ENCODE data around the gene KIF17. TPM values are rescaled to one million over a fixed set of nuclear protein-coding genes. Genes with fewer than 3 reads are reported as not detected.

Gene KIF17
- total RNA-seq, 6 experiments from 2014 or later = 1.0 to 3.2 (median 1.3) TPM

- H3K4me3 ChIP-seq = no peak overlapping the region
- peak in 1 of 3 donors; percentile 37 for DNase-seq
- no peaks in the 10 kb centered on the region for H3K4me1 ChIP-seq
- intact Hi-C loops (cut with DNase I) = no loop called here
- H3K9me3 ChIP-seq = no peaks in the 10 kb centered on the region
- TF ChIP-seq POLR2A (IDR thresholded peaks at IDR 0.05) (no peak), CTCF (IDR thresholded peaks at IDR 0.05) (no peak)
- ATAC-seq = no peak
- no peak overlapping the region for H3K27ac ChIP-seq
- no peaks in the 10 kb centered on the region for H3K27me3 ChIP-seq
- peaks cover 0 to 79% (median 31%) of the 10 kb centered on the region in 4 donors for H3K36me3 ChIP-seq
- 73% methylated on average over 7 of the region's 14 CpGs for WGBS (ENCODE audit: insufficient coverage, low coverage, low lambda C conversion rate, missing lambda C conversion rate)
These were observed 72.4 kb downstream of the KIF17 start for GRCh38 chr1:20645414-20645813.

DNA sequence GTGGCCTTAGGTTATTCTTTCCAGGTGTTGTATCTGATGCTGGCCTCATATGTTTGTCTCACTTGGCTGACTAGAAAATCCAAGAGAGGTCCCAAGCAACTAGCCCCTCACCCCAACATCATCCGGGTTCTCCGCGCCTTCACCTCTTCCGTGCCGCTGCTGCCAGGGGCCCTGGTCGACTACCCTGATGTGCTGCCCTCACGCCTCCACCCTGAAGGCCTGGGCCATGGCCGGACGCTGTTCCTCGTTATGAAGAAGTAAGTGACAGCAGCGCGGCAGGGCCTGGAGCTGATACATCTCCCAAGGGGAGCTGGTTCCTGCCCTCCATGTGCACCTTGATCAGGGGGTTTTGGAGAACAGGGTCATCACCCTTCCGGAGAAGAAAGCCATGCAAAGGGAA lies 73.4 kb downstream of the KIF17 start:
- no peak for ATAC-seq
- H3K4me3 ChIP-seq = no peak overlapping the region
- H3K9me3 ChIP-seq = no peaks in the 10 kb centered on the region
- no peaks in the 10 kb centered on the region for H3K4me1 ChIP-seq
- no peak for TF ChIP-seq POLR2A (IDR thresholded peaks at IDR 0.05)
- TF ChIP-seq CTCF (IDR thresholded peaks at IDR 0.05) = no peak
- no peak overlapping the region for H3K27ac ChIP-seq
- no peaks in the 10 kb centered on the region for H3K27me3 ChIP-seq
- intact Hi-C loops (cut with DNase I) = loop anchor here in 1 of 2 donors (5.0 kb wide), 1 partner anchor 122 kb away; no protein-coding TSS in a partner anchor
- peaks cover 0 to 82% (median 34%) of the 10 kb centered on the region in 4 donors for H3K36me3 ChIP-seq
- 92% methylated on average over 12 of the region's 13 CpGs for WGBS (ENCODE audit: insufficient coverage, low coverage, low lambda C conversion rate, missing lambda C conversion rate)
- DNase-seq = peak in 1 of 3 donors; percentile 42

DNA sequence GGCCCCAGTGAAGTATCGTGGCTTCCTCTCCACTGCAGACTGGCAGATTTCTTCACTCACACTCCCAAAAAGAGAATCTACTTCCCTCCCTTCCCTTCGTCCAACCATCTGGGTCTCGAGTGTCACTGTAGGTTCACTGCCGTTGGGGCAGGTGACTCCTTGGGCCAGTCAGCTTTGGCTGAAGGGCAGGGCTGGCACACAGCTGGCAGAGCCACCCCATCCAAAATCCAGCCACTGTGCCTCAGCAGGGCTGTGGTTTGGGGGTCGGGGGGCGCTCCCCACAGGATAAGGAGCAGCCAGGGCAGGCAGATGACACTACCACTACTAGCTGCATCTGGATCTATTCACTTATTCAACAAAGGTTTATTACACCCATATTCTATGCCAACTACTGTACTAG lies 74.7 kb downstream of the KIF17 start:
- 72% methylated on average over 5 of the region's 6 CpGs for WGBS (ENCODE audit: insufficient coverage, low coverage, low lambda C conversion rate, missing lambda C conversion rate)
- no peaks in the 10 kb centered on the region for H3K27me3 ChIP-seq
- no peaks in the 10 kb centered on the region for H3K9me3 ChIP-seq
- intact Hi-C loops (cut with DNase I) = loop anchor here in 1 of 2 donors (5.0 kb wide), 1 partner anchor 121 kb away; no protein-coding TSS in a partner anchor
- no peak overlapping the region for H3K27ac ChIP-seq
- peaks cover 0 to 81% (median 28%) of the 10 kb centered on the region in 4 donors for H3K36me3 ChIP-seq
- H3K4me3 ChIP-seq = no peak overlapping the region
- DNase-seq = no peak
- H3K4me1 ChIP-seq = no peaks in the 10 kb centered on the region
- no peak for TF ChIP-seq POLR2A (IDR thresholded peaks at IDR 0.05)
- no peak for TF ChIP-seq CTCF (IDR thresholded peaks at IDR 0.05)
- no peak for ATAC-seq

DNA sequence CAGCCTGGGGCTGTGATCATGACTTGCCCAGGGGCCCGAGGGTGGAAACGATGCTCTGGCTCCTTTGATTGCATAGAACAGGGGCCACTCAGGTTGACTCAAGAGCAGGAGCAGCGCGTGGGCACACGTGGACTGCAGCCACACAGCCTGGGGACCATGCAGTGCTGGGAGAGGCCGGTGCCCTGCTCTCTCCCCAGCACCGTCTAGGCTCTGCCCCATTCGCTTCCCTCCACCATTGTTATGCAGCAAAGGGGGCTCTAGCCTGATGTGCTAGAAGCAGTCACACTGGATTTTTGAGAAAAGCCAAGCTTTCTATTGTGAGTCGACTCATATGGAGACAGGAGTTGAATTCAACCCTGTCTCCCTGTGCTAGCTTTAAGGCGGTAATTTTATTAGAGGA lies 75.8 kb downstream of the KIF17 start:
- no peak for TF ChIP-seq CTCF (IDR thresholded peaks at IDR 0.05)
- no peak for TF ChIP-seq POLR2A (IDR thresholded peaks at IDR 0.05)
- Histone ChIP-seq H3K9me3 (no peaks in the 10 kb centered on the region), H3K36me3 (peaks cover 0 to 86% (median 29%) of the 10 kb centered on the region in 4 donors), H3K4me3 (no peak overlapping the region), H3K27ac (no peak overlapping the region), H3K4me1 (no peaks in the 10 kb centered on the region), H3K27me3 (no peaks in the 10 kb centered on the region)
- DNase-seq (peak in 1 of 3 donors; percentile 7), ATAC-seq (no peak)
- intact Hi-C loops (cut with DNase I) = loop anchor here in 1 of 2 donors (5.0 kb wide), 1 partner anchor 120 kb away; no protein-coding TSS in a partner anchor
- 70% methylated on average over 5 of the region's 10 CpGs for WGBS (ENCODE audit: insufficient coverage, low coverage, low lambda C conversion rate, missing lambda C conversion rate)
